CD14-positive monocyte (primary cell): Measurements from ENCODE around the gene PEX11G. TPM values are rescaled to one million over a fixed set of nuclear protein-coding genes. Genes with fewer than 3 reads are reported as not detected.

Source experiments
- DNase-seq, 3 donors: peaks; one replicate each; pipeline ENCODE4 v3.0.0-alpha.2; 2011 to 2022
- H2AFZ ChIP-seq: 2 replicates; pipeline ENCODE4 v1.6.0; 2012; ENCODE audit warnings: mild to moderate bottlenecking, low read depth, low read length, inconsistent platforms; ENCODE audit not compliant: insufficient read depth, poor library complexity, severe bottlenecking
- H3K27ac ChIP-seq, 2 donors: 1 replicate in 1 of 2; 2 replicates in 1 of 2; pipeline ENCODE4 v1.5.1; 2012 to 2013; ENCODE audit warnings: low read length in 2 of 2, control low read depth in 1 of 2, inconsistent platforms in 1 of 2, low read depth in 1 of 2, mild to moderate bottlenecking in 1 of 2
- H3K27me3 ChIP-seq, 2 donors: one replicate each; pipeline versions ENCODE4 v1.6.0 to v1.6.1; 2011 to 2013; ENCODE audit warnings: low read length in 2 of 2; ENCODE audit not compliant: control insufficient read depth in 2 of 2, insufficient read depth in 2 of 2
- H3K36me3 ChIP-seq, 2 donors: replicated peaks in 1 of 2; 1 replicate in 1 of 2; 2 replicates in 1 of 2; pipeline versions ENCODE4 v1.5.1 to v1.6.1; 2012 to 2013; ENCODE audit warnings: low read length in 2 of 2, control low read depth in 1 of 2, inconsistent platforms in 1 of 2, mild to moderate bottlenecking in 1 of 2; ENCODE audit not compliant: insufficient read depth in 2 of 2, control insufficient read depth in 1 of 2
- H3K4me1 ChIP-seq, 2 donors: 1 replicate in 1 of 2; 2 replicates in 1 of 2; pipeline versions ENCODE4 v1.5.1 to v1.6.1; 2012 to 2013; ENCODE audit warnings: low read length in 2 of 2, control low read depth in 1 of 2, inconsistent platforms in 1 of 2, mild to moderate bottlenecking in 1 of 2, moderate library complexity in 1 of 2; ENCODE audit not compliant: insufficient read depth in 2 of 2, control insufficient read depth in 1 of 2
- H3K4me2 ChIP-seq: replicated peaks from 2 replicates; pipeline ENCODE3; 2012; ENCODE audit warnings: low read length, moderate library complexity, mild to moderate bottlenecking; ENCODE audit not compliant: poor library complexity, severe bottlenecking; ENCODE audit errors: extremely low read depth
- H3K4me3 ChIP-seq, 3 experiments: fragments of 200-600 bp in 1 of 3; sonication (generic) in 1 of 3; replicated peaks in 1 of 3; 1 replicate in 2 of 3; 2 replicates in 1 of 3; pipeline ENCODE4 v1.5.1; 2011 to 2013; ENCODE audit warnings: low read length in 3 of 3, mild to moderate bottlenecking in 3 of 3, control low read depth in 2 of 3, low read depth in 2 of 3, inconsistent platforms in 1 of 3, moderate library complexity in 1 of 3
- H3K79me2 ChIP-seq: 2 replicates; pipeline ENCODE4 v1.6.0; 2012; ENCODE audit warnings: mild to moderate bottlenecking, control low read depth, inconsistent platforms, low read length, moderate library complexity; ENCODE audit not compliant: insufficient read depth
- H3K9ac ChIP-seq: 2 replicates; pipeline ENCODE4 v1.6.0; 2017; ENCODE audit warnings: low read length, mild to moderate bottlenecking; ENCODE audit not compliant: insufficient read depth, poor library complexity, severe bottlenecking
- H3K9me3 ChIP-seq, 2 donors: replicated peaks in 1 of 2; 1 replicate in 1 of 2; 2 replicates in 1 of 2; pipeline versions ENCODE4 v1.5.1 to v1.6.1; 2012 to 2013; ENCODE audit warnings: low read length in 2 of 2, control low read depth in 1 of 2; ENCODE audit not compliant: control insufficient read depth in 1 of 2, insufficient read depth in 1 of 2
- H4K20me1 ChIP-seq: 2 replicates; pipeline ENCODE4 v1.6.0; 2012; ENCODE audit warnings: mild to moderate bottlenecking, low read length, control low read depth, moderate library complexity; ENCODE audit not compliant: insufficient read depth
- H3K27ac Mint-ChIP-seq, 7 donors: one replicate each; pipeline ENCODE4 v1.8.0; 2020; ENCODE audit warnings: mild to moderate bottlenecking in 7 of 7, mixed read lengths in 7 of 7, moderate library complexity in 6 of 7, inconsistent platforms in 2 of 7
- H3K27me3 Mint-ChIP-seq, 3 donors: one replicate each; pipeline ENCODE4 v1.8.0; 2021 to 2022; ENCODE audit warnings: low read depth in 3 of 3, mild to moderate bottlenecking in 3 of 3, mixed read lengths in 3 of 3, moderate library complexity in 3 of 3, inconsistent platforms in 1 of 3
- H3K36me3 Mint-ChIP-seq, 2 donors: one replicate each; pipeline ENCODE4 v1.8.0; 2020; ENCODE audit warnings: mixed read lengths in 2 of 2, inconsistent platforms in 1 of 2, mild to moderate bottlenecking in 1 of 2
- H3K4me1 Mint-ChIP-seq: one replicate; pipeline ENCODE4 v1.8.0; 2020; ENCODE audit warnings: mild to moderate bottlenecking, mixed read lengths
- H3K4me3 Mint-ChIP-seq, 2 donors: one replicate each; pipeline ENCODE4 v1.8.0; 2020; ENCODE audit warnings: mild to moderate bottlenecking in 2 of 2, mixed read lengths in 2 of 2, moderate library complexity in 1 of 2
- H3K9me3 Mint-ChIP-seq, 7 donors: one replicate each; pipeline ENCODE4 v1.8.0; 2020 to 2022; ENCODE audit warnings: mixed read lengths in 7 of 7, mild to moderate bottlenecking in 6 of 7, moderate library complexity in 6 of 7, inconsistent platforms in 2 of 7
- CTCF ChIP-seq: fragments of 200-600 bp; IDR thresholded peaks from one replicate; pipeline ENCODE4 v1.8.0; 2022; ENCODE audit warnings: antibody characterized with exemption, mild to moderate bottlenecking
- WGBS: methylation state at CpG from one replicate; pipeline ENCODE4 v1.1.5; 2013; ENCODE audit warnings: missing lambda C conversion rate; ENCODE audit not compliant: insufficient coverage; 5-methylcytosine and 5-hydroxymethylcytosine counted together
- intact Hi-C, 2 donors: fragments of 100-400 bp; cut with micrococcal nuclease; formaldehyde crosslinking; loops; one replicate each; pipeline versions ENCODE4 v1.15.0 to v1.15.1; 2023
- polyA plus RNA-seq, 3 donors: library from polyadenylated mRNA; depleted of rRNA in 1 of 3; unstranded in 2 of 3; stranded (reverse) in 1 of 3; fragments of 300-500 nt in 2 of 3; fragments of >200 nt in 1 of 3; fragmentation: Illumina TruSeq in 2 of 3; gene quantifications; 1 replicate in 2 of 3; 2 replicates in 1 of 3; pipeline ENCODE4 v1.2.3, GENCODE V29; 2012 to 2021

Gene PEX11G
- polyA plus RNA-seq, 3 donors, result 0.77 to 3.0 (median 1.4) TPM

GRCh38 chr19:7458675-7459074 lies 30.2 kb downstream of the PEX11G start:
- no peak overlapping the region for H3K9ac ChIP-seq
- H3K9me3 Mint-ChIP-seq, result peaks cover 0 to 9% (median 5%) of the 10 kb centered on the region in 7 donors
- no peak overlapping the region for H3K4me3 ChIP-seq
- peaks cover 32% of the 10 kb centered on the region for H3K79me2 ChIP-seq
- no peak for DNase-seq
- H3K4me2 ChIP-seq, result no peak overlapping the region
- H3K27ac Mint-ChIP-seq, result peak overlapping the region in 3 of 7 donors; percentile 11 to 66 (median 60)
- H3K27ac ChIP-seq, result no peak overlapping the region
- 91% methylated on average over 9 of the region's 9 CpGs for WGBS
- H3K27me3 ChIP-seq, result no peaks in the 10 kb centered on the region
- intact Hi-C loops, result no loop called here
- H3K36me3 Mint-ChIP-seq, result peaks cover 84 to 99% of the 10 kb centered on the region in 2 donors
- no peak overlapping the region for H3K4me3 Mint-ChIP-seq
- no peaks in the 10 kb centered on the region for H3K27me3 Mint-ChIP-seq
- H3K4me1 ChIP-seq, result no peaks in the 10 kb centered on the region
- H3K9me3 ChIP-seq, result peaks cover 4 to 6% of the 10 kb centered on the region in 2 donors
- peaks cover 53% of the 10 kb centered on the region for H4K20me1 ChIP-seq
- TF ChIP-seq CTCF, result no peak
- no peaks in the 10 kb centered on the region for H3K4me1 Mint-ChIP-seq
- H3K36me3 ChIP-seq, result peaks cover 89 to 100% of the 10 kb centered on the region in 2 donors
- no peak overlapping the region for H2AFZ ChIP-seq

GRCh38 chr19:7456964-7457541 lies 31.8 kb downstream of the PEX11G start:
- no peak for TF ChIP-seq CTCF
- Mint-ChIP-seq H3K27me3 (no peaks in the 10 kb centered on the region), H3K27ac (peak overlapping the region in 3 of 7 donors; percentile 10 to 72 (median 48)), H3K9me3 (peaks cover 0 to 9% (median 5%) of the 10 kb centered on the region in 7 donors), H3K4me1 (no peaks in the 10 kb centered on the region), H3K36me3 (peaks cover 82 to 95% of the 10 kb centered on the region in 2 donors), H3K4me3 (no peak overlapping the region)
- H3K4me3 ChIP-seq, result no peak overlapping the region
- no CpG with 5 or more reads among the region's 11 CpGs for WGBS
- H3K4me1 ChIP-seq, result no peaks in the 10 kb centered on the region
- H3K4me2 ChIP-seq, result no peak overlapping the region
- peaks cover 84 to 99% of the 10 kb centered on the region in 2 donors for H3K36me3 ChIP-seq
- peaks cover 62% of the 10 kb centered on the region for H4K20me1 ChIP-seq
- no peak for DNase-seq
- no peak overlapping the region for H3K27ac ChIP-seq
- peaks cover 8 to 10% of the 10 kb centered on the region in 2 donors for H3K9me3 ChIP-seq
- no peak overlapping the region for H2AFZ ChIP-seq
- H3K27me3 ChIP-seq, result no peaks in the 10 kb centered on the region
- no peak overlapping the region for H3K9ac ChIP-seq
- intact Hi-C loops, result no loop called here
- H3K79me2 ChIP-seq, result peaks cover 42% of the 10 kb centered on the region
